K562 (cell line): ENCODE measurements around the gene KBTBD2.
A peak's percentile ranks its signal among the peaks of the same experiment; 100 is the strongest.

Experiments used
- JUN ChIP-seq, 2 experiments: sonication (generic) in 1 of 2; formaldehyde crosslinking in 1 of 2; IDR thresholded peaks; 2 replicates each; pipeline versions ENCODE4 v1.6.1 to v1.8.0; 2012 to 2022; ENCODE audit warnings: borderline replicate concordance in 2 of 2, mild to moderate bottlenecking in 2 of 2, improper control_type of control experiment in 1 of 2, low read depth in 1 of 2, low read length in 1 of 2, missing genetic modification reagents in 1 of 2
- MAX ChIP-seq: sonication (generic); formaldehyde crosslinking; IDR thresholded peaks from 2 replicates; pipeline ENCODE4 v1.9.0; 2022; ENCODE audit warnings: mild to moderate bottlenecking, missing genetic modification reagents
- NFIC ChIP-seq: fragments of 450-650 bp; IDR thresholded peaks from 2 replicates; pipeline ENCODE4 v1.6.1; 2017; ENCODE audit warnings: mild to moderate bottlenecking, inconsistent platforms
- POLR2H ChIP-seq: IDR thresholded peaks from 2 replicates; pipeline ENCODE4 v1.6.1; 2016; ENCODE audit warnings: missing genetic modification characterization, low read depth, mild to moderate bottlenecking, control low read depth, missing compliant biosample characterization, moderate library complexity
- RBBP5 ChIP-seq: fragments of 200-600 bp; sonication (generic); IDR thresholded peaks from 2 replicates; pipeline ENCODE4 v1.6.1; 2012; ENCODE audit warnings: borderline replicate concordance, mild to moderate bottlenecking, low read length, control low read depth, inconsistent platforms; ENCODE audit not compliant: insufficient read depth, poor library complexity, severe bottlenecking
- RFX5 ChIP-seq: IDR thresholded peaks from 2 replicates; pipeline ENCODE4 v1.6.1; 2011; ENCODE audit warnings: low read depth, mild to moderate bottlenecking, improper control_type of control experiment, low read length
- SP1 ChIP-seq: sonication (generic); formaldehyde crosslinking; IDR thresholded peaks from 2 replicates; pipeline ENCODE4 v1.8.1; 2022; ENCODE audit warnings: mild to moderate bottlenecking, missing genetic modification reagents
- SRSF1 ChIP-seq: fragments of 200-400 bp; formaldehyde crosslinking; IDR thresholded peaks from 2 replicates; pipeline ENCODE4 v1.6.1; 2017; ENCODE audit warnings: mild to moderate bottlenecking, low read depth, low read length, moderate library complexity
- ZNF133 ChIP-seq: fragments of 250-450 bp; sonication (Bioruptor Pico); IDR thresholded peaks from 2 replicates; pipeline ENCODE4 v1.4.0; 2020; ENCODE audit warnings: mild to moderate bottlenecking

GRCh38 chr7:32905175-32905662 is 13.7 kb upstream of the KBTBD2 start:
- TF ChIP-seq NFIC = no peak
- TF ChIP-seq POLR2H = no peak
- no peak for TF ChIP-seq RFX5
- no peak for TF ChIP-seq SRSF1
- no peak; the same call in 1 of the 2 replicates for TF ChIP-seq JUN (IDR thresholded peaks at IDR 0.05; ENCODE audit: borderline replicate concordance, low read depth, low read length)
- no peak for TF ChIP-seq JUN (CRISPR knock-in tag; IDR thresholded peaks at IDR 0.05; ENCODE audit: borderline replicate concordance)
- TF ChIP-seq SP1 (CRISPR knock-in tag) = peak; percentile 68
- TF ChIP-seq RBBP5 = no peak
- no peak for TF ChIP-seq MAX (CRISPR knock-in tag)
- no peak for TF ChIP-seq ZNF133 (CRISPR knock-in tag)
